Ovary (tissue), 3 donors: ENCODE data around the gene CLDN24.

ENCODE experiments used
- CTCF ChIP-seq, 3 donors: fragments of 450-650 bp in 2 of 3; fragments of 200-600 bp in 1 of 3; IDR thresholded peaks; one replicate each; pipeline versions ENCODE4 v1.5.1 to v1.8.0; 2016 to 2022; ENCODE audit warnings: antibody characterized with exemption in 3 of 3, mild to moderate bottlenecking in 1 of 3
- EP300 ChIP-seq: sonication (generic); formaldehyde crosslinking; IDR thresholded peaks from one replicate; pipeline ENCODE4 v1.6.1; 2017; ENCODE audit warnings: antibody characterized with exemption
- POLR2A ChIP-seq: fragments of 450-650 bp; IDR thresholded peaks from one replicate; pipeline ENCODE4 v1.6.1; 2017; ENCODE audit warnings: antibody characterized with exemption, mild to moderate bottlenecking, moderate library complexity
- donor health status: DM: no; HTN: no; CAD: no.

DNA sequence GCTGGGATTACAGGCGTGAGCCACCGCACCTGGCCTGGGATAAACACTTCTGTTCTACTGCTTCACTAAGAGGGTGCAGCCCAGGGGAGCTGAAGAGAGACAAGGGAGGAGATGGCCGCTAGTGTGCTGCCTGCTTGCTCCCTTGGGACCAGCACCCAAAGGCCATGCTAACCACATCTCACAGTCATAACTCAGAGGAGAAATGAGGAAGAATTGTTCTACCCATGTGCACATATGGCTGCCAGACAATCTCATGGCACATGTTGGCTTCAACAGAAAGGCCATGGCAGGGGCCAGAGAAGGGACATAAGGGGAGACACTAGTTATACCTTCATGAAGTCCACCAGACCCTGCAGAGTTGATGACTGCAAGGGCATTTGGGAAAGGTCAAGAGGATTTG is 24.6 kb downstream of the CLDN24 start:
- TF ChIP-seq CTCF (IDR thresholded peaks at IDR 0.05), result no peak
- TF ChIP-seq POLR2A, result no peak
- TF ChIP-seq EP300, result no peak
